Measurements from ENCODE around the gene HEATR5A.

The HEATR5A gene

DNA sequence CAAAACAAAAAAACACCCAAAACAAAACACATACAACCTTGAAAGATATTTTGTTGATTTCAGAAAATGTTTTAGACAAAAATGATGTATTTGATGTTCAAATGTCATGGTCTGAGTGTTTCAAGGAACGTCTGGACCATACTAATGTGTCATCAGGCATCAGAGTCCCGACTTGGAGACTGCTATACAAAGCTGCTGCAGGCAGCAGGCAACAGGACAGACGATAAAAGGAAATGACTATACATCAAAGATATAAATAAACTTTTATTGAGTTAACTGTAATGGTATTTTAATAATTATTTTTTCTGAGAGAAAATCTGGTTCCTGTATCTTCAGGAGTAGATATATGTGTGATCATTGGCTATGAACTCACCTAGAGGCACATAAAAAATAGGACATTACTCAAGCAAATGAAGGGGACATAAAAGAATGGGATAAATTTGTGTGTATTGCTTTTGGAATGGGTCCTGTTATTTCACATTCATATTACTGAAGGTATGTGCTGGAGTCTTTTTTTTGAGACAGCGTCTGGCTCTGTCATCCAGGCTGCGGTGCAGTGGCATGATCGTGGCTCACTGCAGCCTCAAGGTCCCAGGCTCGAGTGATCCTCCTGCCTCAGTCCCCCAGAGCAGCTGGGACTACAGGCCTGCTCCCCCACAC lies 125.5 kb downstream of the HEATR5A start:
- Histone ChIP-seq H3K27ac (no peak overlapping the region), H3K4me3 (no peak overlapping the region), H3K9me3 (replicated peaks in 1 of 11) (no peaks in the 10 kb centered on the region), H4K20me1 (no peaks in the 10 kb centered on the region), H3K4me2 (no peak overlapping the region), H3K9ac (no peak overlapping the region), H3K27me3 (no peaks in the 10 kb centered on the region), H3K4me1 (peaks cover 0 to 15% (median 0%) of the 10 kb centered on the region in 10 experiments; a peak in 7 of 20 replicates), H3K36me3 (peaks cover 0 to 39% (median 0%) of the 10 kb centered on the region in 11 experiments; a peak in 6 of 22 replicates)
- no peak for TF ChIP-seq Cebpa-rat (IDR thresholded peaks at IDR 0.05)

DNA sequence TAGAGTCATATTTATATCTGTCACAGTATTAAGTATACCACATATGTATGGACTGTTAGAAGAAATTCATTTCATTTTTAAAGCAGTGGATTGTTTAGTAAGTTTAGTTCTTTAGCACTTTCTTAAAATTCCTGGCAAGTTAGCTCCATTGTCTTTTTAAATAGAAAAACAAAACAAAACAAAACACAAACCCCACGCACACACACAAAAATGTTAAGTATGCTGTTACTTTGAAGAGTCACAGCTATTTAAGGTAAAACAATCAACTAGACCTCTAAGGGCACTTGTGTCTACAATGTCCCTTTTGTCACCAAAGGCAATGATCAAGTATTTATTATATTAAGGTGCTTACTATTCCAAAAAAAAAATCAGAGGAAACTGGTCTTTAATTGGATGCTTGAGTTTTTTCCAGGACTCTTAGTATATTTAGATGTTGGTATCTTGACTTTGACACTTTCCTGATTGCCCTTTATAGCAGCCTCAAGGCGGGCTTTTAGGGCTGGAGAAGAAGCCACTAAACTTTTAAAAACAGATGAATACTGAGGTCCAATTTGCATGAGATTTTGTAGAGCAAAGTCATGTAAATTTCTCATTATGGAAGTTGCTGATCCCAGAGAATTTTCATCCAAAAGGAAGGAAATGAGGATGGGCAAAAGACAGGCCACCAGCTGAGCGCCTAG lies 127.3 kb downstream of the HEATR5A start:
- no peaks in the 10 kb centered on the region for H4K20me1 ChIP-seq
- H3K4me2 ChIP-seq, result no peak overlapping the region
- H3K9me3 ChIP-seq (replicated peaks in 1 of 11), result peaks cover 0 to under 1% (median 0%) of the 10 kb centered on the region in 11 experiments; a peak in 1 of 22 replicates
- no peak overlapping the region for H3K4me3 ChIP-seq
- TF ChIP-seq Cebpa-rat (IDR thresholded peaks at IDR 0.05), result no peak
- H3K36me3 ChIP-seq, result peaks cover 0 to 25% (median 0%) of the 10 kb centered on the region in 11 experiments; a peak in 4 of 22 replicates
- H3K4me1 ChIP-seq, result peaks cover 0 to 15% (median 0%) of the 10 kb centered on the region in 10 experiments; a peak in 7 of 20 replicates
- no peaks in the 10 kb centered on the region for H3K27me3 ChIP-seq
- no peak overlapping the region for H3K9ac ChIP-seq
- H3K27ac ChIP-seq, result no peak overlapping the region

GRCh38 chr14:31291210-31291609 lies 129.1 kb downstream of the HEATR5A start:
- Histone ChIP-seq H4K20me1 (no peaks in the 10 kb centered on the region), H3K9me3 (replicated peaks in 1 of 11) (peaks cover 11 to 18% (median 15%) of the 10 kb centered on the region in 11 experiments), H3K36me3 (peaks cover 0 to 25% (median 0%) of the 10 kb centered on the region in 11 experiments; a peak in 5 of 22 replicates), H3K4me2 (peak overlapping the region in 2 of 11 experiments; percentile 28 to 43; a peak in 3 of 22 replicates), H3K27ac (peak overlapping the region in 2 of 11 experiments; percentile 21 to 60; a peak in 3 of 22 replicates), H3K9ac (no peak overlapping the region; a peak in 1 of 22 replicates), H3K27me3 (no peaks in the 10 kb centered on the region), H3K4me3 (no peak overlapping the region), H3K4me1 (peaks cover 0 to 15% (median 0%) of the 10 kb centered on the region in 10 experiments; a peak in 7 of 20 replicates)
- no peak for TF ChIP-seq Cebpa-rat (IDR thresholded peaks at IDR 0.05)

DNA sequence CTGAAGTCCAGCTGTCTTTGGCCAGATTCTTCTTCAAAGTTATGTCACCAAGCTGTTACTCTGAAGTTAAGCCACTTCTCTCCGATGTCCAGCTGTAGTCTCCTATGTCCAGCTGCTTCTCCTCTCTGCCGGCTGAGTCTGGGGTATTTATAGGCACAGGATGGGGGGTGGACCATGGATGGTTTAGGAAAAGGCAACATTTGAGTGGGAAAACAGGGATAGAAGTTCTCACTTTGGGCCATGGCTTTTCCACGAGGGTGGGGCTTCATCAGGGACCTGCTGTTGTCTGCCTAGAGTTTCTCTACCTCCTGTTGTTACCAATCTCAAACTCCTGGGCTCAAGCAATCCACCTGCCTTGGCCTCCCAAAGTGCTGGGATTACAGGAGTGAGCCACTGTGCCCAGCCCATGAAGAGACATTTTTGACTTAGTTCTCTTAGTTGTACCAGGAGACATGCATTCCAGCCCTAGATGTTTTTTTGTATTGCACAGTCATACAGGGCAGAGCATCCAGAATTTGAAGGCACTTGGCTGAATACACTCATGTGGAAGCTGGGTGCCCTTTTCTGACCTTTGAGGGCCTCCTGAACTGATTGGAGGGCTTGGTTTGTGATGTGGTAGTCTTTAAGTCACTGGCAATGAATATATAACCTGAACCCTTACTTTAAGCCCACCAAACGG lies 132.9 kb downstream of the HEATR5A start:
- H3K36me3 ChIP-seq, result peaks cover 0 to 4% (median 0%) of the 10 kb centered on the region in 11 experiments; a peak in 1 of 22 replicates
- TF ChIP-seq Cebpa-rat (IDR thresholded peaks at IDR 0.05), result no peak
- no peak overlapping the region for H3K9ac ChIP-seq
- no peak overlapping the region for H3K4me3 ChIP-seq
- peaks cover 0 to 38% (median 4%) of the 10 kb centered on the region in 10 experiments; a peak in 9 of 20 replicates for H3K4me1 ChIP-seq
- peaks cover 11 to 19% (median 17%) of the 10 kb centered on the region in 11 experiments for H3K9me3 ChIP-seq (replicated peaks in 1 of 11)
- no peak overlapping the region for H3K4me2 ChIP-seq
- no peaks in the 10 kb centered on the region for H4K20me1 ChIP-seq
- H3K27ac ChIP-seq, result no peak overlapping the region
- no peaks in the 10 kb centered on the region for H3K27me3 ChIP-seq

GRCh38 chr14:31286456-31287293 lies 133.7 kb downstream of the HEATR5A start:
- no peak overlapping the region for H3K9ac ChIP-seq
- H3K27ac ChIP-seq, result no peak overlapping the region
- no peak for TF ChIP-seq Cebpa-rat (IDR thresholded peaks at IDR 0.05)
- H3K4me1 ChIP-seq, result peaks cover 0 to 37% (median 4%) of the 10 kb centered on the region in 10 experiments; a peak in 9 of 20 replicates
- H3K4me2 ChIP-seq, result no peak overlapping the region
- H3K27me3 ChIP-seq, result no peaks in the 10 kb centered on the region
- H4K20me1 ChIP-seq, result no peaks in the 10 kb centered on the region
- peaks cover 11 to 19% (median 17%) of the 10 kb centered on the region in 11 experiments for H3K9me3 ChIP-seq (replicated peaks in 1 of 11)
- H3K36me3 ChIP-seq, result peaks cover 0 to 4% (median 0%) of the 10 kb centered on the region in 11 experiments; a peak in 1 of 22 replicates
- no peak overlapping the region for H3K4me3 ChIP-seq

DNA sequence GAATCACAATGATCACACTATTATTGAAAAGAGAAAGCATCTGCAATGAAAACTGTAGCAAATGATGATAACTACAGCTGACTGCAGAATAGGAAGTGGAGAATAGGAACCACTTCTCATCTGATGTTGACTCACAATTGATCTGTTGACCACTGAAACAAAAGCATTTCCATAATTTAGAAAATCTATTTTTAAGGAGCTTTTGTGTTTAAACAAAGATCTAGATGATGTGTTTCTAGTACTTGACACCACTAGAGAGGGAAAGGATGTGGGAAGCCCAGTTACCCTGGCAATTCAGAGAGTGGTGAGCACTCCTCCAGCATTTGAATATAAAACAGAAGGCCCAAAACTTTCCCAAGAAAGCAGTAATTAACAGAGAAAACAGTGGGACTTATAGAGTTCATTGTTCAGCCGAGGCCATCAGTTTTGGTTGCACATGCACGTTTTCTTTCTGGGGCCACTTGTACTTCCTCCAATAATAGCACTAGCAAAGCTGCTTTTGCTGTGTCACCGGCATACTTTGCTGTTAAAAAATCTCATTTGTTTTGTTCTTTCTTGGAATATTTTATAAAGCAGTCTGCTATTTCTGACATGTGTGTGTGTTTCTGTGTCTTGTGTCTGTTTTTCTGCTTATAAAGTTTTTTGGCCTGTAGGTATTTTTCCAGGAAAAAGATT lies 136.6 kb downstream of the HEATR5A start:
- peaks cover 0 to 27% (median 4%) of the 10 kb centered on the region in 10 experiments; a peak in 9 of 20 replicates for H3K4me1 ChIP-seq
- H3K9me3 ChIP-seq (replicated peaks in 1 of 11), result peaks cover 20 to 39% (median 29%) of the 10 kb centered on the region in 11 experiments
- peaks cover 0 to 4% (median 0%) of the 10 kb centered on the region in 11 experiments; a peak in 1 of 22 replicates for H3K36me3 ChIP-seq
- TF ChIP-seq Cebpa-rat (IDR thresholded peaks at IDR 0.05), result no peak
- H3K27ac ChIP-seq, result peak overlapping the region in 6 of 11 experiments; percentile 37 to 91 (median 82); a peak in 12 of 22 replicates
- peak overlapping the region in 5 of 11 experiments; percentile 31 to 82 (median 69); a peak in 10 of 22 replicates for H3K4me2 ChIP-seq
- H3K9ac ChIP-seq, result peak overlapping the region in 5 of 11 experiments; percentile 37 to 76 (median 69); a peak in 9 of 22 replicates
- no peak overlapping the region for H3K4me3 ChIP-seq
- H3K27me3 ChIP-seq, result no peaks in the 10 kb centered on the region
- no peaks in the 10 kb centered on the region for H4K20me1 ChIP-seq

DNA sequence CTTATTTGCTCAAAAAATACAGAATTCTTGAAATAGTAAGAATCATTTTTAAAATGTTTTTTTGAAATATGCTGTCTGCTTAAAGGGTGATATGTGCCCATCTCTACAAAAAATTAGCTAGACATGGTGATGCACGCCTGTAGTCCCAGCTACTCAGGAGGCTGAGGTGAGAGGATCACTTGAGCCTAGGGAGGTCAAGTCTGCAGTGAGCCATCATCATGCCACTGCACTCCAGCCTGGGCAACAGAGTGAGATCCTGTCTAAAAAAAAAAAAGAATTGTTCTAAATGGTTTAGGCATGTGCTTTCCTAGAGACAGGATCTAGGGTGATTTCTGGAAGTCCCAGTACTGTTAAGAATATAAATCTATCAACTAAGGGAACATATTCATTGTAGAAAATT lies 137.2 kb downstream of the HEATR5A start:
- TF ChIP-seq Cebpa-rat (IDR thresholded peaks at IDR 0.05), result no peak

More for the DNA sequence above, 137.2 kb downstream of the HEATR5A start:
- peak overlapping the region in 5 of 11 experiments; percentile 37 to 91 (median 83); a peak in 9 of 22 replicates for H3K27ac ChIP-seq
- H3K36me3 ChIP-seq, result peaks cover 0 to 4% (median 0%) of the 10 kb centered on the region in 11 experiments; a peak in 1 of 22 replicates
- H3K9me3 ChIP-seq (replicated peaks in 1 of 11), result peaks cover 26 to 45% (median 35%) of the 10 kb centered on the region in 11 experiments
- peak overlapping the region in 2 of 11 experiments; percentile 72 to 76; a peak in 4 of 22 replicates for H3K9ac ChIP-seq
- no peaks in the 10 kb centered on the region for H4K20me1 ChIP-seq
- peak overlapping the region in 4 of 11 experiments; percentile 28 to 82 (median 74); a peak in 7 of 22 replicates for H3K4me2 ChIP-seq
- peaks cover 0 to 27% (median 4%) of the 10 kb centered on the region in 10 experiments; a peak in 9 of 20 replicates for H3K4me1 ChIP-seq
- no peaks in the 10 kb centered on the region for H3K27me3 ChIP-seq
- H3K4me3 ChIP-seq, result no peak overlapping the region

All from BLaER1 treated with 17β-estradiol and CSF1 and Interleukin-3, amounts not matched to agents 10 nM and 100 nM (cell line).